K562 (cell line): ENCODE measurements around the gene SDC3. TPM values are rescaled to one million over a fixed set of nuclear protein-coding genes. Genes with fewer than 3 reads are reported as not detected.
A peak's percentile ranks its signal among the peaks of the same experiment; 100 is the strongest.

Source experiments
- BDP1 ChIP-seq: IDR thresholded peaks from 3 replicates; pipeline ENCODE4 v1.6.1; 2011; ENCODE audit not compliant: insufficient read length, insufficient read depth
- EGR1 ChIP-seq: fragments of 450-650 bp; conservative IDR thresholded peaks from 2 replicates; pipeline ENCODE4 v1.6.1; 2017; ENCODE audit warnings: mild to moderate bottlenecking
- GTF2A2 ChIP-seq: IDR thresholded peaks from 2 replicates; pipeline ENCODE4 v1.6.1; 2016; ENCODE audit warnings: mild to moderate bottlenecking, missing genetic modification characterization, missing compliant biosample characterization
- POLR3G ChIP-seq: IDR thresholded peaks from 2 replicates; pipeline ENCODE4 v1.6.1; 2011; ENCODE audit not compliant: insufficient read length, insufficient replicate concordance; ENCODE audit errors: extremely low read depth
- SETDB1 ChIP-seq: IDR thresholded peaks from one replicate; pipeline ENCODE4 v1.6.1; 2012; ENCODE audit warnings: low read length, control low read depth, inconsistent platforms
- SOX6 ChIP-seq: fragments of 450-650 bp; IDR thresholded peaks from 2 replicates; pipeline ENCODE4 v1.6.1; 2014; ENCODE audit warnings: mild to moderate bottlenecking
- TRIM25 ChIP-seq: fragments of 450-650 bp; IDR thresholded peaks from 2 replicates; pipeline ENCODE4 v1.7.0; 2016; ENCODE audit warnings: borderline replicate concordance
- TRIM28 ChIP-seq: fragments of 450-650 bp; IDR thresholded peaks from 2 replicates; pipeline ENCODE4 v1.6.1; 2017
- ZBTB17 ChIP-seq: fragments of 450-650 bp; formaldehyde crosslinking; IDR thresholded peaks from 2 replicates; pipeline ENCODE4 v1.4.0; 2020; ENCODE audit warnings: mild to moderate bottlenecking
- ZNF318 ChIP-seq, 2 experiments: fragments of 450-650 bp; IDR thresholded peaks; 2 replicates each; pipeline ENCODE4 v1.6.1; 2016; ENCODE audit warnings: mild to moderate bottlenecking in 2 of 2, borderline replicate concordance in 1 of 2, low read depth in 1 of 2, moderate library complexity in 1 of 2
- ZNF592 ChIP-seq: fragments of 450-650 bp; IDR thresholded peaks from 2 replicates; pipeline ENCODE4 v1.6.1; 2017; ENCODE audit warnings: antibody characterized with exemption, mild to moderate bottlenecking
- polyA plus RNA-seq, 8 experiments: library from polyadenylated mRNA; depleted of rRNA in 4 of 8; stranded (reverse) in 5 of 8; unstranded in 3 of 8; fragments of >200 nt; fragmentation: Nextera tagmentation in 2 of 8; fragmentation: Illumina TruSeq in 1 of 8; extraction: Ambion mirVana in 2 of 8; extraction: Trizol in 1 of 8; gene quantifications; 2 replicates each; pipeline versions ENCODE4 v1.2.1 to v1.2.3, GENCODE V29; 2011 to 2014; ENCODE audit warnings: inconsistent platforms in 1 of 8, missing spikeins in 1 of 8
- total RNA-seq, 7 experiments: library from RNA; depleted of rRNA in 6 of 7; stranded (reverse); fragments of >200 nt in 6 of 7; fragmentation: Illumina TruSeq in 2 of 7; extraction: Trizol in 2 of 7; gene quantifications; 2 replicates each; pipeline versions ENCODE4 v1.2.1 to v1.2.3, GENCODE V29; 2011 to 2021; ENCODE audit warnings: low replicate concordance in 1 of 7

Gene SDC3
- total and polyA plus RNA-seq, 9 of the 15 experiments (the other 6 are each of a cell fraction or from before 2014, with no cell fraction given), result 0.38 to 44.1 (median 12.1) TPM

- TF ChIP-seq EGR1 (peak; percentile 99), ZBTB17 (CRISPR knock-in tag) (no peak), POLR3G (no peak), SETDB1 (no peak), ZNF318 (IDR thresholded peaks at IDR 0.05; ENCODE audit: borderline replicate concordance in 1 of 2, low read depth in 1 of 2) (no peak), ZNF592 (no peak), SOX6 (no peak), TRIM25 (no peak), TRIM28 (no peak), BDP1 (no peak), GTF2A2 (tag) (no peak)
Measured at GRCh38 chr1:30894508-30894973, 14.0 kb downstream of the SDC3 start (continued).
